Measurements from ENCODE around the gene KCNT2.

Gene KCNT2

GRCh38 chr1:196400478-196401451 lies 207.5 kb downstream of the KCNT2 start:
- DNase-seq (ENCODE audit: low read depth): no peak

GRCh38 chr1:196399713-196400112 lies 208.5 kb downstream of the KCNT2 start:
- DNase-seq (ENCODE audit: low read depth): no peak

GRCh38 chr1:196393742-196394141 lies 214.5 kb downstream of the KCNT2 start:
- DNase-seq (ENCODE audit: low read depth): no peak

GRCh38 chr1:196393282-196393681 lies 215.0 kb downstream of the KCNT2 start:
- no peak for DNase-seq (ENCODE audit: low read depth)

- no peak for DNase-seq (ENCODE audit: low read depth)
These were observed 220.5 kb downstream of the KCNT2 start for GRCh38 chr1:196387766-196388165.

- no peak for DNase-seq (ENCODE audit: low read depth)
These were observed 223.1 kb downstream of the KCNT2 start for GRCh38 chr1:196385109-196385508.

GRCh38 chr1:196382383-196382782 lies 225.9 kb downstream of the KCNT2 start:
- DNase-seq (ENCODE audit: low read depth): no peak

GRCh38 chr1:196381544-196381943 lies 226.7 kb downstream of the KCNT2 start:
- no peak for DNase-seq (ENCODE audit: low read depth)

- DNase-seq (ENCODE audit: low read depth): no peak
These were observed 227.9 kb downstream of the KCNT2 start for GRCh38 chr1:196380316-196380715.

GRCh38 chr1:196377811-196378210 lies 230.4 kb downstream of the KCNT2 start:
- no peak for DNase-seq (ENCODE audit: low read depth)

- no peak for DNase-seq (ENCODE audit: low read depth)
These were observed 231.5 kb downstream of the KCNT2 start for GRCh38 chr1:196376630-196377328.

GRCh38 chr1:196373798-196374197 lies 234.4 kb downstream of the KCNT2 start:
- DNase-seq (ENCODE audit: low read depth): no peak

- DNase-seq (ENCODE audit: low read depth): no peak
These were observed 235.2 kb downstream of the KCNT2 start for GRCh38 chr1:196372896-196373536.

- DNase-seq (ENCODE audit: low read depth): no peak
These were observed 240.4 kb downstream of the KCNT2 start for GRCh38 chr1:196367838-196368237.

- DNase-seq (ENCODE audit: low read depth): no peak
These were observed 241.3 kb downstream of the KCNT2 start for GRCh38 chr1:196366817-196367495.

- DNase-seq (ENCODE audit: low read depth): no peak
These were observed 247.0 kb downstream of the KCNT2 start for GRCh38 chr1:196361112-196361714.

GRCh38 chr1:196357913-196358312 lies 250.3 kb downstream of the KCNT2 start:
- DNase-seq (ENCODE audit: low read depth): no peak

- DNase-seq (ENCODE audit: low read depth): no peak
These were observed 252.9 kb downstream of the KCNT2 start for GRCh38 chr1:196355206-196355786.

GRCh38 chr1:196344453-196344852 lies 263.8 kb downstream of the KCNT2 start:
- DNase-seq (ENCODE audit: low read depth): no peak

- DNase-seq (ENCODE audit: low read depth): no peak
These were observed 283.9 kb downstream of the KCNT2 start for GRCh38 chr1:196324345-196324744.

GRCh38 chr1:196323869-196324268 lies 284.4 kb downstream of the KCNT2 start:
- no peak for DNase-seq (ENCODE audit: low read depth)

All from stimulated activated CD8-positive, alpha-beta memory T cell treated with anti-CD3 and anti-CD28 coated beads, Interleukin-4, amount 100 ng/mL, for 24 hours (primary cell).